ENCODE results near the gene TMED6. TPM values are rescaled to one million over a fixed set of nuclear protein-coding genes. Genes with fewer than 3 reads are reported as not detected.

The TMED6 gene
- total RNA-seq, 2 donors from 2014 or later: 2.0 to 4.0 TPM

- ATAC-seq (replicated peaks): no peak
Observed at GRCh38 chr16:69324013-69324531, 27.5 kb downstream of the TMED6 start.

GRCh38 chr16:69323415-69323814 lies 28.2 kb downstream of the TMED6 start:
- Mint-ChIP-seq H3K27me3 (no peaks in the 10 kb centered on the region), H3K4me1 (peaks cover 17% of the 10 kb centered on the region), H3K9me3 (no peaks in the 10 kb centered on the region), H3K4me3 (no peak overlapping the region), H3K36me3 (ENCODE audit: low read depth) (peaks cover 94% of the 10 kb centered on the region), H3K27ac (no peak overlapping the region)
- no peak for ATAC-seq (replicated peaks)

More at GRCh38 chr16:69324013-69324531, 27.5 kb downstream of the TMED6 start:
- peaks cover 94% of the 10 kb centered on the region for H3K36me3 Mint-ChIP-seq (ENCODE audit: low read depth)
- H3K9me3 Mint-ChIP-seq: no peaks in the 10 kb centered on the region
- no peak overlapping the region for H3K27ac Mint-ChIP-seq
- no peaks in the 10 kb centered on the region for H3K27me3 Mint-ChIP-seq
- peaks cover 24% of the 10 kb centered on the region for H3K4me1 Mint-ChIP-seq
- no peak overlapping the region for H3K4me3 Mint-ChIP-seq

- ATAC-seq (replicated peaks): no peak
- H3K36me3 Mint-ChIP-seq (ENCODE audit: low read depth): peaks cover 92% of the 10 kb centered on the region
- H3K27me3 Mint-ChIP-seq: no peaks in the 10 kb centered on the region
- peak overlapping the region; percentile 44 for H3K27ac Mint-ChIP-seq
- H3K9me3 Mint-ChIP-seq: no peaks in the 10 kb centered on the region
- no peak overlapping the region for H3K4me3 Mint-ChIP-seq
- peaks cover 14% of the 10 kb centered on the region for H3K4me1 Mint-ChIP-seq
Observed at GRCh38 chr16:69322343-69322742, 29.2 kb downstream of the TMED6 start.

- peaks cover 6% of the 10 kb centered on the region for H3K4me1 Mint-ChIP-seq
- peaks cover 92% of the 10 kb centered on the region for H3K36me3 Mint-ChIP-seq (ENCODE audit: low read depth)
- no peak for ATAC-seq (replicated peaks)
- no peaks in the 10 kb centered on the region for H3K9me3 Mint-ChIP-seq
- peak overlapping the region; percentile 44 for H3K27ac Mint-ChIP-seq
- no peaks in the 10 kb centered on the region for H3K27me3 Mint-ChIP-seq
- H3K4me3 Mint-ChIP-seq: no peak overlapping the region
Observed at GRCh38 chr16:69321080-69321479, 30.5 kb downstream of the TMED6 start.

GRCh38 chr16:69320740-69321073 lies 30.9 kb downstream of the TMED6 start:
- peaks cover 4% of the 10 kb centered on the region for H3K4me1 Mint-ChIP-seq
- peaks cover 92% of the 10 kb centered on the region for H3K36me3 Mint-ChIP-seq (ENCODE audit: low read depth)
- H3K27ac Mint-ChIP-seq: no peak overlapping the region
- ATAC-seq (replicated peaks): no peak
- no peaks in the 10 kb centered on the region for H3K9me3 Mint-ChIP-seq
- no peaks in the 10 kb centered on the region for H3K27me3 Mint-ChIP-seq
- H3K4me3 Mint-ChIP-seq: no peak overlapping the region

- no peak for ATAC-seq (replicated peaks)
- H3K4me1 Mint-ChIP-seq: peaks cover 4% of the 10 kb centered on the region
- H3K36me3 Mint-ChIP-seq (ENCODE audit: low read depth): peaks cover 91% of the 10 kb centered on the region
- H3K9me3 Mint-ChIP-seq: no peaks in the 10 kb centered on the region
- H3K4me3 Mint-ChIP-seq: no peak overlapping the region
- peak overlapping the region; percentile 28 for H3K27ac Mint-ChIP-seq
- H3K27me3 Mint-ChIP-seq: no peaks in the 10 kb centered on the region
Observed at GRCh38 chr16:69319826-69320739, 31.5 kb downstream of the TMED6 start.

- H3K9me3 Mint-ChIP-seq: no peaks in the 10 kb centered on the region
- no peak for ATAC-seq (replicated peaks)
- H3K4me3 Mint-ChIP-seq: no peak overlapping the region
- H3K36me3 Mint-ChIP-seq (ENCODE audit: low read depth): peaks cover 88% of the 10 kb centered on the region
- H3K27me3 Mint-ChIP-seq: no peaks in the 10 kb centered on the region
- H3K27ac Mint-ChIP-seq: peak overlapping the region; percentile 28
- H3K4me1 Mint-ChIP-seq: peaks cover 4% of the 10 kb centered on the region
Observed at GRCh38 chr16:69319381-69319780, 32.2 kb downstream of the TMED6 start.

- no peak for ATAC-seq (replicated peaks)
- Mint-ChIP-seq H3K36me3 (ENCODE audit: low read depth) (peaks cover 88% of the 10 kb centered on the region), H3K27ac (peak overlapping the region; percentile 28), H3K27me3 (no peaks in the 10 kb centered on the region), H3K4me3 (no peak overlapping the region), H3K9me3 (no peaks in the 10 kb centered on the region), H3K4me1 (peaks cover 4% of the 10 kb centered on the region)
Observed at GRCh38 chr16:69318911-69319289, 32.7 kb downstream of the TMED6 start.

- Mint-ChIP-seq H3K36me3 (ENCODE audit: low read depth) (peaks cover 88% of the 10 kb centered on the region), H3K27me3 (no peaks in the 10 kb centered on the region), H3K27ac (no peak overlapping the region), H3K4me3 (no peak overlapping the region), H3K4me1 (peaks cover 6% of the 10 kb centered on the region), H3K9me3 (no peaks in the 10 kb centered on the region)
- ATAC-seq (replicated peaks): no peak
Observed at GRCh38 chr16:69318177-69318910, 33.2 kb downstream of the TMED6 start.

GRCh38 chr16:69316595-69317034 lies 35.0 kb downstream of the TMED6 start:
- Mint-ChIP-seq H3K9me3 (no peaks in the 10 kb centered on the region), H3K4me1 (peaks cover 12% of the 10 kb centered on the region), H3K27me3 (no peaks in the 10 kb centered on the region), H3K27ac (no peak overlapping the region), H3K36me3 (ENCODE audit: low read depth) (peaks cover 81% of the 10 kb centered on the region), H3K4me3 (no peak overlapping the region)
- ATAC-seq (replicated peaks): no peak

GRCh38 chr16:69315486-69316311 lies 35.9 kb downstream of the TMED6 start:
- ATAC-seq (replicated peaks): no peak
- Mint-ChIP-seq H3K36me3 (ENCODE audit: low read depth) (peaks cover 72% of the 10 kb centered on the region), H3K4me3 (no peak overlapping the region), H3K27me3 (no peaks in the 10 kb centered on the region), H3K9me3 (no peaks in the 10 kb centered on the region), H3K27ac (no peak overlapping the region), H3K4me1 (peaks cover 11% of the 10 kb centered on the region)

- peaks cover 11% of the 10 kb centered on the region for H3K4me1 Mint-ChIP-seq
- H3K36me3 Mint-ChIP-seq (ENCODE audit: low read depth): peaks cover 65% of the 10 kb centered on the region
- no peaks in the 10 kb centered on the region for H3K27me3 Mint-ChIP-seq
- H3K9me3 Mint-ChIP-seq: no peaks in the 10 kb centered on the region
- H3K27ac Mint-ChIP-seq: peak overlapping the region; percentile 71
- H3K4me3 Mint-ChIP-seq: no peak overlapping the region
- ATAC-seq (replicated peaks): no peak
Observed at GRCh38 chr16:69314534-69314933, 37.1 kb downstream of the TMED6 start.

GRCh38 chr16:69313469-69313868 lies 38.1 kb downstream of the TMED6 start:
- Mint-ChIP-seq H3K27ac (peak overlapping the region; percentile 71), H3K4me3 (peak overlapping the region; percentile 99), H3K4me1 (peaks cover 11% of the 10 kb centered on the region), H3K9me3 (no peaks in the 10 kb centered on the region), H3K27me3 (no peaks in the 10 kb centered on the region), H3K36me3 (ENCODE audit: low read depth) (peaks cover 55% of the 10 kb centered on the region)
- no peak for ATAC-seq (replicated peaks)

Measured in activated T-helper 17 cell treated with anti-CD3 and anti-CD28 coated beads, Interleukin-2, amount 50 U/mL, for 72 hours (primary cell).